GM23338 (cell line): Measurements from ENCODE around the gene GRID1.

Source experiments
- CREB1 ChIP-seq: fragments of 250-450 bp; sonication (Bioruptor Pico); IDR thresholded peaks from 2 replicates; pipeline ENCODE4 v1.5.0; 2020; ENCODE audit warnings: low read depth, mild to moderate bottlenecking, moderate library complexity
- EZH2 ChIP-seq: fragments of 200-600 bp; sonication (generic); IDR thresholded peaks from one replicate; pipeline ENCODE4 v1.8.0; 2017; ENCODE audit warnings: antibody characterized with exemption, mild to moderate bottlenecking, low read depth; ENCODE audit not compliant: unreplicated experiment
- JUNB ChIP-seq: IDR thresholded peaks from one replicate; pipeline ENCODE4 v1.6.1; 2016; ENCODE audit warnings: antibody characterized with exemption; ENCODE audit not compliant: unreplicated experiment
- POLR2AphosphoS5 ChIP-seq: IDR thresholded peaks from 2 replicates; pipeline ENCODE4 v1.6.1; 2016; ENCODE audit warnings: antibody characterized with exemption, low read depth
- TF ChIP-seq, protein P1 (sequence below), 2 experiments: fragments of 200-600 bp in 1 of 2; sonication (generic) in 1 of 2; conservative IDR thresholded peaks; 2 replicates each; pipeline versions ENCODE4 v1.5.1 to v1.6.1; 2016 to 2017; ENCODE audit warnings: antibody characterized with exemption in 2 of 2, low read depth in 2 of 2, mild to moderate bottlenecking in 2 of 2, moderate library complexity in 1 of 2

DNA sequence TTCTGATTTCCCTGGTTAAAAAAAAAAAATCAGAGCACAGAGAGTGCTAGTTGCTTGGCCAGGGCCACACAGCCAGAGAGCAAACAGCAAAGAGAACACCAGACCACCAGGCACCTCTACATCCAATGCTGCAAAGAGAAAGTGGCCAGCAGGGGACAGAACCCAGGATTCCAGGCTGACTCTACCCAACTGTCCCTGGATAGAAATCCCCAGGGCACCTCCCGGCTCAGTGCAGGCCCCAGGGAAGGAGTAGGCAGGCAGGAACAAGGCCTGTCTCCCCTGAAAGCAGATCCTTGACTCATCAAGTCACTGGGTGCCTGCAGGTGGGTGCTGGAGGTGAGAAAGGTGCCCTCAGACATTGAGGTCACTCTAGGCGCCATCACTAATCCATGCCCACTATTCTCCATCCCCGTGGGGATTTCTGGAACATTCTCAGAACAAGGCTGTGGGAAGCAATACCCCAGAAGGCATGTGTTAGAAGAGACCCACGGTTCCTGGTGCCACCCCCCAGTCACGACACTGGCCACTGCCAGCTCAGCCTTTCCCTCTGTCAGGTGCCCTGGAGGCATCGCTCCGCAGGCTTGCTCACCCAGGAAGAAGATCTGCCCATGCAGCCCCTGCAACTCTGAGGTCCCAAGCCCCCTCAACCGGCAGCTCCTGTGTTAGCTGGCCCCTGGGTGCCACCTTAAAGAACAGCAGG lies 154.8 kb downstream of the GRID1 start:
- TF ChIP-seq, protein P1, sequence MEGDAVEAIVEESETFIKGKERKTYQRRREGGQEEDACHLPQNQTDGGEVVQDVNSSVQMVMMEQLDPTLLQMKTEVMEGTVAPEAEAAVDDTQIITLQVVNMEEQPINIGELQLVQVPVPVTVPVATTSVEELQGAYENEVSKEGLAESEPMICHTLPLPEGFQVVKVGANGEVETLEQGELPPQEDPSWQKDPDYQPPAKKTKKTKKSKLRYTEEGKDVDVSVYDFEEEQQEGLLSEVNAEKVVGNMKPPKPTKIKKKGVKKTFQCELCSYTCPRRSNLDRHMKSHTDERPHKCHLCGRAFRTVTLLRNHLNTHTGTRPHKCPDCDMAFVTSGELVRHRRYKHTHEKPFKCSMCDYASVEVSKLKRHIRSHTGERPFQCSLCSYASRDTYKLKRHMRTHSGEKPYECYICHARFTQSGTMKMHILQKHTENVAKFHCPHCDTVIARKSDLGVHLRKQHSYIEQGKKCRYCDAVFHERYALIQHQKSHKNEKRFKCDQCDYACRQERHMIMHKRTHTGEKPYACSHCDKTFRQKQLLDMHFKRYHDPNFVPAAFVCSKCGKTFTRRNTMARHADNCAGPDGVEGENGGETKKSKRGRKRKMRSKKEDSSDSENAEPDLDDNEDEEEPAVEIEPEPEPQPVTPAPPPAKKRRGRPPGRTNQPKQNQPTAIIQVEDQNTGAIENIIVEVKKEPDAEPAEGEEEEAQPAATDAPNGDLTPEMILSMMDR (conservative IDR thresholded peaks at IDR 0.05; ENCODE audit: low read depth in 2 of 2) = peak; percentile 21 to 34; a peak in 3 of 4 replicates
- TF ChIP-seq EZH2 (no peak), JUNB (no peak), POLR2AphosphoS5 (no peak), CREB1 (CRISPR knock-in tag) (no peak)
